ENCODE results near the gene SUMO2. TPM values are rescaled to one million over a fixed set of nuclear protein-coding genes. Genes with fewer than 3 reads are reported as not detected.

SUMO2 gene
- total and polyA plus RNA-seq, 2 of the 13 experiments (the other 11 are each of a cell fraction or from before 2014, with no cell fraction given) = 337 to 553 TPM

GRCh38 chr17:75130059-75130631, 52.6 kb downstream of the SUMO2 start (continued):
- TF ChIP-seq, protein P1, sequence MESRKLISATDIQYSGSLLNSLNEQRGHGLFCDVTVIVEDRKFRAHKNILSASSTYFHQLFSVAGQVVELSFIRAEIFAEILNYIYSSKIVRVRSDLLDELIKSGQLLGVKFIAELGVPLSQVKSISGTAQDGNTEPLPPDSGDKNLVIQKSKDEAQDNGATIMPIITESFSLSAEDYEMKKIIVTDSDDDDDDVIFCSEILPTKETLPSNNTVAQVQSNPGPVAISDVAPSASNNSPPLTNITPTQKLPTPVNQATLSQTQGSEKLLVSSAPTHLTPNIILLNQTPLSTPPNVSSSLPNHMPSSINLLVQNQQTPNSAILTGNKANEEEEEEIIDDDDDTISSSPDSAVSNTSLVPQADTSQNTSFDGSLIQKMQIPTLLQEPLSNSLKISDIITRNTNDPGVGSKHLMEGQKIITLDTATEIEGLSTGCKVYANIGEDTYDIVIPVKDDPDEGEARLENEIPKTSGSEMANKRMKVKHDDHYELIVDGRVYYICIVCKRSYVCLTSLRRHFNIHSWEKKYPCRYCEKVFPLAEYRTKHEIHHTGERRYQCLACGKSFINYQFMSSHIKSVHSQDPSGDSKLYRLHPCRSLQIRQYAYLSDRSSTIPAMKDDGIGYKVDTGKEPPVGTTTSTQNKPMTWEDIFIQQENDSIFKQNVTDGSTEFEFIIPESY (CRISPR knock-in tag; IDR thresholded peaks at IDR 0.05) = peak; percentile 76
- peak; percentile 48; the same call in 1 of the 2 replicates for TF ChIP-seq ZC3H13 (CRISPR knock-in tag; IDR thresholded peaks at IDR 0.05)
- 0 out of 2 replicates have a peak, but pooled peaks have one; percentile 2 for TF ChIP-seq RFXAP (CRISPR knock-in tag; IDR thresholded peaks at IDR 0.05; ENCODE audit: borderline replicate concordance)
- 0 out of 2 replicates have a peak, but pooled peaks have one; percentile 18 for TF ChIP-seq ZNF572 (CRISPR knock-in tag; IDR thresholded peaks at IDR 0.05)
- peak; percentile 52; the same call in 1 of the 2 replicates for TF ChIP-seq ZBTB38 (CRISPR knock-in tag; IDR thresholded peaks at IDR 0.05)
- TF ChIP-seq RBFOX2 (IDR thresholded peaks at IDR 0.05; ENCODE audit: low read depth, low read length) = peak; percentile 75
- 0 out of 2 replicates have a peak, but pooled peaks have one; percentile 21 for TF ChIP-seq ZNF615 (CRISPR knock-in tag; IDR thresholded peaks at IDR 0.05; ENCODE audit: borderline replicate concordance)
- TF ChIP-seq ZNF564 (CRISPR knock-in tag; IDR thresholded peaks at IDR 0.05) = no peak
- TF ChIP-seq, protein P2, sequence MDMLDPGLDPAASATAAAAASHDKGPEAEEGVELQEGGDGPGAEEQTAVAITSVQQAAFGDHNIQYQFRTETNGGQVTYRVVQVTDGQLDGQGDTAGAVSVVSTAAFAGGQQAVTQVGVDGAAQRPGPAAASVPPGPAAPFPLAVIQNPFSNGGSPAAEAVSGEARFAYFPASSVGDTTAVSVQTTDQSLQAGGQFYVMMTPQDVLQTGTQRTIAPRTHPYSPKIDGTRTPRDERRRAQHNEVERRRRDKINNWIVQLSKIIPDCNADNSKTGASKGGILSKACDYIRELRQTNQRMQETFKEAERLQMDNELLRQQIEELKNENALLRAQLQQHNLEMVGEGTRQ (IDR thresholded peaks at IDR 0.05; ENCODE audit: low read depth, low read length) = no peak
- TF ChIP-seq, protein P2 (CRISPR knock-in tag; IDR thresholded peaks at IDR 0.05; ENCODE audit: borderline replicate concordance) = no peak
- TF ChIP-seq EEA1 (CRISPR knock-in tag; IDR thresholded peaks at IDR 0.05; ENCODE audit: borderline replicate concordance) = 0 out of 2 replicates have a peak, but pooled peaks have one; percentile 30
- 0 out of 2 replicates have a peak, but pooled peaks have one; percentile 17 for TF ChIP-seq ZNF136 (CRISPR knock-in tag; IDR thresholded peaks at IDR 0.05; ENCODE audit: low read depth)
- no peak for TF ChIP-seq FOXJ3 (CRISPR knock-in tag; IDR thresholded peaks at IDR 0.05; ENCODE audit: borderline replicate concordance)
- TF ChIP-seq NFKB2 (CRISPR knock-in tag; IDR thresholded peaks at IDR 0.05; ENCODE audit: borderline replicate concordance) = 0 out of 2 replicates have a peak, but pooled peaks have one; percentile 11
- 0 out of 2 replicates have a peak, but pooled peaks have one; percentile 61 for TF ChIP-seq THAP7 (CRISPR knock-in tag; IDR thresholded peaks at IDR 0.05)
- TF ChIP-seq NR2F2 (IDR thresholded peaks at IDR 0.05; ENCODE audit: borderline replicate concordance, low read depth) = 0 out of 2 replicates have a peak, but pooled peaks have one; percentile 2

Measured in HepG2 (cell line).